ENCODE results near the gene PAQR6. TPM values are rescaled to one million over a fixed set of nuclear protein-coding genes. Genes with fewer than 3 reads are reported as not detected.
A peak's percentile ranks its signal among the peaks of the same experiment; 100 is the strongest.

PAQR6 gene
- total RNA-seq, 2 experiments from 2014 or later: 5.0 to 6.1 TPM

DNA sequence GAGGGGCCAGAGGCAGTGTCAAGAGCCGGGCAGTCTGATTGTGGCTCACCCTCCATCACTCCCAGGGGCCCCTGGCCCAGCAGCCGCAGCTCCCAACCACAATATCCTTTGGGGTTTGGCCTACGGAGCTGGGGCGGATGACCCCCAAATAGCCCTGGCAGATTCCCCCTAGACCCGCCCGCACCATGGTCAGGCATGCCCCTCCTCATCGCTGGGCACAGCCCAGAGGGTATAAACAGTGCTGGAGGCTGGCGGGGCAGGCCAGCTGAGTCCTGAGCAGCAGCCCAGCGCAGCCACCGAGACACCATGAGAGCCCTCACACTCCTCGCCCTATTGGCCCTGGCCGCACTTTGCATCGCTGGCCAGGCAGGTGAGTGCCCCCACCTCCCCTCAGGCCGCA, 5.9 kb downstream of the PAQR6 start, which contains the start of gene BGLAP:
Gene BGLAP (plus strand): TSS at position 259 of the 400 bp plus-strand sequence. CDS start 48 bp downstream, at position 307.
- Mint-ChIP-seq H3K36me3 (peaks cover 16% of the 10 kb centered on the region), H3K4me1 (peaks cover 26% of the 10 kb centered on the region), H3K27me3 (no peaks in the 10 kb centered on the region), H3K9me3 (ENCODE audit: low read depth) (no peaks in the 10 kb centered on the region), H3K27ac (no peak within 1 kb of the TSS), H3K4me3 (no peak within 1 kb of the TSS)
- CTCF ChIA-PET: interaction anchor here (0.8 to 1.2 kb wide), 2 partner anchors 19 to 144 kb away, joined by 3 read pairs; no protein-coding TSS in a partner anchor
- no peak for DNase-seq
- ATAC-seq: no peak

DNA sequence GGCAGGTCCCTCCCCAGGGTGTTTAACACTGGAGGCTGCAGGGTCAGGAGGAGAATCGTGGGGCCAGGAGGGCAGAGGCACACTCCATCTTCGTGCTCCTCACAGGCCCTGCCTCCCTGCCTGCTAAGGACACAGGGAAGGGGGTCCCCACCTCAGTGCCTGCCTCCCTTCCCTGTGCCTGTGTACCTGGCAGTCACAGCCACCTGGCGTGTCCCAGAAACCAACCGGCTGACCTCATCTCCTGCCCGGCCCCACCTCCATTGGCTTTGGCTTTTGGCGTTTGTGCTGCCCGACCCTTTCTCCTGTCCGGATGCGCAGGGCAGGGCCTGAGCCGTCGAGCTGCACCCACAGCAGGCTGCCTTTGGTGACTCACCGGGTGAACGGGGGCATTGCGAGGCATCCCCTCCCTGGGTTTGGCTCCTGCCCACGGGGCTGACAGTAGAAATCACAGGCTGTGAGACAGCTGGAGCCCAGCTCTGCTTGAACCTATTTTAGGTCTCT, 6.5 kb downstream of the PAQR6 start:
- H3K4me1 Mint-ChIP-seq: peaks cover 25% of the 10 kb centered on the region
- CTCF ChIA-PET: interaction anchor here (0.8 to 1.2 kb wide), 2 partner anchors 20 to 144 kb away, joined by 3 read pairs; no protein-coding TSS in a partner anchor

DNA sequence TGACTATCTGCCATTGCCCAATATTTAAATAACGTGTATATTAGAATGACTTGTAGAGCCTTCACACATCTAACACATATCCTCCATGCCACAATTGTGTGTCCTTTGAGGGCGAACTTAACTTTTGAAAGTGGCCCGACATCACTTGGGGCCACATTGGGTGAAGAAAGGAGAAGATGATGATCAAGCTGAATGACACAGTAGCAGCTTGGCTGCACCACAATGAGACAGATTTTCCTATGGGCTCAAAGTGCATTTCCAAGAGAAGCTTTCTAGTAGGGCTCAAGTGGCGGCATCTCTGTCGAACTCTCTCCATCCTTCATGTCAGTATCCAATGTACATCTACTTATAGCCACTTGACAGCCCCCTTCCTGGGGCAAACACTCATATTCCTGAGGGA, 9.6 kb downstream of the PAQR6 start:
- Mint-ChIP-seq H3K4me1 (peaks cover 5% of the 10 kb centered on the region), H3K27me3 (no peaks in the 10 kb centered on the region), H3K36me3 (peaks cover 29% of the 10 kb centered on the region), H3K4me3 (no peak overlapping the region), H3K27ac (no peak overlapping the region), H3K9me3 (ENCODE audit: low read depth) (no peaks in the 10 kb centered on the region)
- no peak for DNase-seq
- CTCF ChIA-PET: interaction anchor here (0.5 to 1.4 kb wide), 5 partner anchors 11 to 208 kb away, joined by 3 to 7 read pairs (median 4); no protein-coding TSS in a partner anchor
- no peak for ATAC-seq

More for the DNA sequence above, 6.5 kb downstream of the PAQR6 start:
- H3K27me3 Mint-ChIP-seq: no peaks in the 10 kb centered on the region
- no peak overlapping the region for H3K4me3 Mint-ChIP-seq
- DNase-seq (no peak), ATAC-seq (no peak)
- no peaks in the 10 kb centered on the region for H3K9me3 Mint-ChIP-seq (ENCODE audit: low read depth)
- peaks cover 19% of the 10 kb centered on the region for H3K36me3 Mint-ChIP-seq
- no peak overlapping the region for H3K27ac Mint-ChIP-seq

DNA sequence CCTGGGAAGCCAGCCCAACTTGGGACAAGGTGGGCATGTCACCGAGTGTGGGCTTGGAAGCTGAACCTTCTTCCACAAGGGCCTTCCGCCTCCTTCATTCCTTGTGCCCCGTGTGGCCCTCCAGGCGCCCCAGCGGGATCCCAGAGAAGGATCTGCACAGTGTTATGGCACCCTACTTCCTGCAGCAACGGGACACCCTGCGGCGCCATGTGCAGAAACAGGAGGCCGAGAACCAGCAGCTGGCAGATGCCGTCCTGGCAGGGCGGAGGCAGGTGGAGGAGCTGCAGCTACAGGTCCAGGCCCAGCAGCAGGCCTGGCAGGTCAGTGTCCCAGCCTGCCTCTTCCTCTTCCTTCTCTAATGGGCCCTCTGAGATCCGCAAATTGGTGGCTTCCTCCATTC, 11.7 kb downstream of the PAQR6 start:
- CTCF ChIA-PET: no interaction called here
- H3K4me1 Mint-ChIP-seq: peaks cover 1% of the 10 kb centered on the region
- DNase-seq: no peak
- peaks cover 29% of the 10 kb centered on the region for H3K36me3 Mint-ChIP-seq
- H3K27ac Mint-ChIP-seq: no peak overlapping the region
- ATAC-seq: no peak
- no peaks in the 10 kb centered on the region for H3K27me3 Mint-ChIP-seq
- no peaks in the 10 kb centered on the region for H3K9me3 Mint-ChIP-seq (ENCODE audit: low read depth)
- no peak overlapping the region for H3K4me3 Mint-ChIP-seq

DNA sequence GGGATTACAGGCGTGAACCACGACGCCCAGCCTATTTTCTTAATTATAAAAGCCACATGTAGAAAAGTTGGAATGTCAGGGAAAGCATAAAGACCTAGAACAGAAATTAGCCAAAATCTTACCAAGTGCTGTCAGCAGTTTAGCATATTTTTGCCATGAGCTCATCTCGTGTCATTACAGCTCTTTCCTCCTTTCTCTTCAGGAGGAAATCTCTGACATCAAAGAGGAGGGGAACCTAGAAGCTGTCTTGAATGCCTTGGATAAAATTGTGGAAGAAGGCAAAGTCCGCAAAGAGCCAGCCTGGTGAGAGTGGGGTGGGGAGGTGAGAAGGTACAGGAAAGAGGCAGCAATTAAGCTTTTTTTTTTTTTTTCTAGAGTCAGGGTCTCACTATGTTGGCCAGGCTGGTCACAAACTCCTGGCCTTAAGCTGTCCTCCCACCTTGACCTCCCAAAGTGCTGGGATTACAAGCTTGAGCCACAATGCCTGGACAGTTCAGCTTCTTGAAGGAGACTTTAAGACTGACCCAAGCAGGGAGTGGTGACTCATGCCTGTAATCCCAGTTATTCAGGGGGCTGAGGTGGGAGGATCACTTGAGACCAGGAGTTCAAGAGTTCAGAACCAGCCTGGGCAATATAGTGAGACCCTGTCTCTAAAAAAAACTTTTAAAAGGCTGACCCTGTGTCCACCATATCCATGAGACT, 14.3 kb downstream of the PAQR6 start:
- Mint-ChIP-seq H3K4me1 (peaks cover 12% of the 10 kb centered on the region), H3K9me3 (ENCODE audit: low read depth) (no peaks in the 10 kb centered on the region), H3K4me3 (no peak overlapping the region), H3K27me3 (no peaks in the 10 kb centered on the region), H3K27ac (no peak overlapping the region), H3K36me3 (peaks cover 36% of the 10 kb centered on the region)
- DNase-seq (no peak), ATAC-seq (no peak)
- CTCF ChIA-PET: interaction anchor here (0.5 to 1.3 kb wide), 6 partner anchors 18 to 649 kb away, joined by 3 to 4 read pairs (median 3); no protein-coding TSS in a partner anchor

DNA sequence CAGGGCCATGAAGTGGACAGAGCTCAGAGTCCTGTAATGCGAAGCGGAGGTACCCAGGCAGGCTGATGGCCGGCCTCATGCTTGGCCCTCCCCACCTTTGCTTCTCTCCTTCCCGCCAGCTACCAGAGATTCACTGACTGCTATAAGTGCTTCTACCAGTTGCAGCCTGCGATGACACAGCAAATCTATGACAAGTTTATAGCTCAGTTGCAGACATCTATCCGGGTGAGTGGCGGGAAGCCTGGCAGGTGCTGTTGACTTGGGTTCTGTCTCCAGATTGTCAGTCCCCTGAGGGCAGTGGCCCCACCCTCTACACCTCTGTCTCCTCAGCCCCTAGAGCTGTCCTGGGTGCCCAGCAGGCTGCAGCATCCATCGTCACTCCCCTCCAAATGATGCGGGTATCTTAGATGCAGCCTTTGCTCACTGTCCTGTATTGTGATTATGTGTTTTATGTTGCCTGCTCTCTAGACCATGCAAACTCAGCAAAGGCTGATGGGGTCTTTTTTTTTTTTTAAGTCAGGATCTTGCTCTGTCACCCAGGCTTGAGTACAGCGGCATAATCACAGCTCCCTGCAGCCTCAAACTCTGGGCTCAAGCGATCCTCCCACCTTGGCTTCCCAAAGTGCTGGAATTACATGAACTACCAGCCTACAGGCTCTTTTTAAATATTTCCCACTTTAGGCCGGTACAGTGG, 15.5 kb downstream of the PAQR6 start:
- ATAC-seq (no peak), DNase-seq (no peak)
- Mint-ChIP-seq H3K27ac (no peak overlapping the region), H3K27me3 (no peaks in the 10 kb centered on the region), H3K36me3 (peaks cover 34% of the 10 kb centered on the region), H3K4me3 (no peak overlapping the region), H3K4me1 (peaks cover 17% of the 10 kb centered on the region), H3K9me3 (ENCODE audit: low read depth) (no peaks in the 10 kb centered on the region)
- CTCF ChIA-PET: interaction anchor here (0.6 kb wide), 1 partner anchor 33 kb away, joined by 3 read pairs; no protein-coding TSS in a partner anchor

DNA sequence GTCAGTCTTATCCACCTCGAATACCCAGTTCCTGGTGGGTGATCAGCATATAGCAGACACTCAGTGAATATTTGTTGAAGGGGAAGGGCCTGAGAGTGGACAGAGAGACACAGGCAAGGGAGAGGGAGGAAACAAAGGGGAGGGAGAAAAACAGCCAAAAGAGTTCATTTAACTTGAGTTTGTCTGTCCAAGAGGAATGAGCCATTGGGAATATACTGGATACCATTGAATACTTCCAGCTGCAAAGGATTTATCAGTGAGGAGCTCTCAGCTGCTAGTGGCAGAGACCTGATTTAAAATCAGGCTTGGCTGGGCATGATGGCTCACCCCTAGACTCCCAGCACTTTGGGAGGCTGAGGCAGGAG, 17.4 kb downstream of the PAQR6 start:
- H3K4me3 Mint-ChIP-seq: no peak overlapping the region
- DNase-seq (no peak), ATAC-seq (no peak)
- peak overlapping the region; percentile 26 for H3K27ac Mint-ChIP-seq
- peaks cover 30% of the 10 kb centered on the region for H3K4me1 Mint-ChIP-seq
- H3K36me3 Mint-ChIP-seq: peaks cover 31% of the 10 kb centered on the region
- no peaks in the 10 kb centered on the region for H3K9me3 Mint-ChIP-seq (ENCODE audit: low read depth)
- H3K27me3 Mint-ChIP-seq: no peaks in the 10 kb centered on the region
- CTCF ChIA-PET: interaction anchor here (1.0 to 9.1 kb wide), 2 partner anchors 13 to 83 kb away, joined by 3 to 267 read pairs; partner anchors contain the start of gene SEMA4A

DNA sequence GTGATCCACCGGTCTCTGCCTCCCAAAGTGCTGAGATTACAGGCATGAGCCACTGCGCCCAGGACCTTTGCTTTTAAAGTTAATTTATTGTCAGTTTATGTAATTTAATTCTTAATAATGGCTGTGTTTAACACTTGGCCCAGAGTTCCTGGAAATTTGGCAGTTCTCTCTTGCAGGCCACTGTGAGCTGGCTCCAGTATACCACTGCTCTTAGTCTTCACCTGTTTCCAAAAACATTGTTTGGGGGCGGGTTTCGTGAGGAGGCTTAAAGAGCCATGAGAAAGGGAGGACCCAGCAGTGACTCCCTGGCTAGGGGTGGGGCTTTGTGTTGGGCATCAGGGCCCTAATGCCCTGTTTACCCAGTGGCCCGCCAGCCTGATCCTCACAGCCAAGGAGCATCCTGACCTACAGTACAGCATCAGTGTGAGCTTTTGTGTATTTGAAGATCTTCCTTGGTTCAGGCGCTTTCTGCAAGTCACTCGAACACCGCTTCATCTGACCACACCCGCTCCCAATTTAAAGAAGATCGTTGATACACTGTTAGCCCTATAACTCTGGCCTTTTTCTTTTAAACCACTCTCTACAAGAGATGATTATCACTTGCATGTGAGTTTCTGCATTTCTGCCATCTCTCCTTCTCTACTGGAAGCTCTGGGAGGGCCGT, 17.9 kb downstream of the PAQR6 start:
- Mint-ChIP-seq H3K9me3 (ENCODE audit: low read depth) (no peaks in the 10 kb centered on the region), H3K4me1 (peaks cover 35% of the 10 kb centered on the region), H3K27ac (peak overlapping the region; percentile 26), H3K27me3 (no peaks in the 10 kb centered on the region), H3K4me3 (no peak overlapping the region), H3K36me3 (peaks cover 34% of the 10 kb centered on the region)
- DNase-seq (no peak), ATAC-seq (no peak)
- CTCF ChIA-PET: interaction anchor here (1.0 to 9.1 kb wide), 4 partner anchors 12 to 82 kb away, joined by 3 to 267 read pairs (median 10); partner anchors contain the start of genes PMF1 and SEMA4A

DNA sequence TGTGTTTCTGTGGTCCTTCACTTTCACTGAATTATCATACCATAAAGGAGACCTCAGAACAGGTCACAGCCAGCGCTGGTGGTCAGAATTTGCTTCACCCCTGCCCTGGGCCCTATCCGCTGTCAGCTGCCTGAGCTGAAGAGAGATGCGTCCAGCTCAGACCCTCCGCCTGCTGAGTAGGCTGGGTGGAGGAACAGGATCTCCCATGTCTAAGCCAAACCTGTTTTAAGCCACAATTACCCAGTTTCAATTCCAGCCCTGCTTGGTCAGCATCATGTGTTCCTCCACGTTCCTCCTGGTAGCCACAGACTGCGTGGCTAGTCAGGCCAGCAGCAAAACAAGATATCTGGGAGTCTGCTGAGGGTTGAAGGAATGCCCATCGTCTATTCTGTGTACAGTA, 19.4 kb downstream of the PAQR6 start:
- no peaks in the 10 kb centered on the region for H3K27me3 Mint-ChIP-seq
- ATAC-seq (no peak), DNase-seq (no peak)
- H3K27ac Mint-ChIP-seq: peak overlapping the region; percentile 12
- CTCF ChIA-PET: interaction anchor here (0.9 to 9.1 kb wide), 4 partner anchors 10 to 81 kb away, joined by 3 to 267 read pairs (median 10); partner anchors contain the start of genes PMF1, SEMA4A and SLC25A44
- H3K4me3 Mint-ChIP-seq: no peak overlapping the region
- no peaks in the 10 kb centered on the region for H3K9me3 Mint-ChIP-seq (ENCODE audit: low read depth)
- peaks cover 37% of the 10 kb centered on the region for H3K36me3 Mint-ChIP-seq
- peaks cover 41% of the 10 kb centered on the region for H3K4me1 Mint-ChIP-seq

DNA sequence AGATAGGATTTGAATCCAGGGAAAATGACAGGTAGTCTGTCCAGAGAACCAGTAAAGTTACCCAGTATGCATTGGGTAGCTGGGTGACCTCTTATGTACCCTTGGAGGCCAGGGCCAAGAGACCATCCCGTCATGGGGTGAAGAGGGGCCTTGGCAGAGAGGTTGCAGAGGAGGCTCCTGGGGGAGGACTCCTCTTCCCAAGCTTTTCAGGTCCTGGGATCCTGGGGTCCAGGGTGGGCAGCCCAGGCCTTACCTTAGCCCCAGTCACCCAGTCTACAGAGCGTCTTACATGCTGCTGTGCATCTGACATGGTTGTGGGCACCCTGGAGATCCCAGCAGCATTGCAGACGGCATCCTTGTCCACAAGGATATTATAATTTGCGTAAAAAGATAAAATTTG, 21.1 kb downstream of the PAQR6 start:
- Mint-ChIP-seq H3K27ac (peak overlapping the region; percentile 96), H3K4me3 (peak overlapping the region; percentile 38), H3K4me1 (peaks cover 58% of the 10 kb centered on the region), H3K36me3 (peaks cover 46% of the 10 kb centered on the region), H3K27me3 (no peaks in the 10 kb centered on the region), H3K9me3 (ENCODE audit: low read depth) (no peaks in the 10 kb centered on the region)
- ATAC-seq (no peak), DNase-seq (no peak)
- CTCF ChIA-PET: interaction anchor here (0.8 to 9.1 kb wide), 15 partner anchors 9 to 182 kb away, joined by 3 to 267 read pairs (median 18); partner anchors contain the start of genes GLMP, PAQR6, PMF1 and SEMA4A

DNA sequence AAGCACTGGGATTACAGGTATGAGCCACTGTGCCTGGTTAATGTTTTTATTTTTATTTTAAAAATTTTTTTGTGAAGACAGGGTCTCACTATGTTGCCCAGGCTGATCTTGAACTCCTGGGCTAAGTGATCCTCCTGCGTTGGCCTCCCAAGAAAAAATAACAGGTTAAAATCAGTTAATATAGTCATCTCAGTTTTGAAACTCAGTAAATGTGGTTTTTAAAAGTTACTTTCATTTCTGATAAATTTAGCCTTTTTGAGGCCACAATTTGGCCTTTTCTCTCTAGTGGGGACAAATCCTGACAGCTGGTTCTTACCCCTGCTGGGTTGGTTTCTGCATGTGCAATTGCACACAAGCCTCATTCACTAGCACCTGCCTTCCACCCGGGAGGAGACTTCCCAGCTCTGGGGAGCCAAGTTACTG, 21.7 kb downstream of the PAQR6 start:
- Mint-ChIP-seq H3K36me3 (peaks cover 53% of the 10 kb centered on the region), H3K27me3 (no peaks in the 10 kb centered on the region), H3K4me1 (peaks cover 64% of the 10 kb centered on the region), H3K4me3 (peak overlapping the region; percentile 38), H3K27ac (peak overlapping the region; percentile 96), H3K9me3 (ENCODE audit: low read depth) (no peaks in the 10 kb centered on the region)
- CTCF ChIA-PET: interaction anchor here (0.8 to 9.1 kb wide), 20 partner anchors 8 to 182 kb away, joined by 3 to 267 read pairs (median 14); partner anchors contain the start of genes GLMP, LMNA, PAQR6 and PMF1
- ATAC-seq (peak; percentile 25), DNase-seq (peak; percentile 66)

DNA sequence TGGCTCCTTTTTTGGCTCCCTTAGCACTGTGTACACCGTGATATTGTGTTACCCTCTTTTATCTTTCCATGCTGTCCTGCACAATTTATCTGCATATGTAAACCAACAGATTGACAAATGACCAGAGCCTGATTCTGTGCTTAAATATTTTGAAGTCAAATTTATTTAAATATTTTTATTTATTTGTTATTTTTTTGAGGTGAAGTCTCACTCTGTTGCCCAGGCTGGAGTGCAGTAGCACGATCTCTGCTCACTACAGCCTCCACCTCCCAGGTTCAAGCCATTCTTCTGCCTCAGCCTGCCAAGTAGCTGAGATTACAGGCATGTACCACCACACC, 22.2 kb downstream of the PAQR6 start:
- Mint-ChIP-seq H3K27ac (peak overlapping the region; percentile 96), H3K4me3 (peak overlapping the region; percentile 45), H3K9me3 (ENCODE audit: low read depth) (no peaks in the 10 kb centered on the region), H3K27me3 (no peaks in the 10 kb centered on the region), H3K36me3 (peaks cover 56% of the 10 kb centered on the region), H3K4me1 (peaks cover 68% of the 10 kb centered on the region)
- CTCF ChIA-PET: interaction anchor here (0.7 to 9.1 kb wide), 31 partner anchors 7 to 183 kb away, joined by 3 to 267 read pairs (median 7); partner anchors contain the start of genes LMNA, PAQR6, PMF1 and SEMA4A
- ATAC-seq: no peak
- DNase-seq: no peak

All from activated CD8-positive, alpha-beta memory T cell treated with anti-CD3 and anti-CD28 coated beads, Interleukin-2, amount 10 ng/mL, durations not matched to agents 7 days and 5 days (primary cell).